Astrocyte of the cerebellum (primary cell): ENCODE measurements around the gene AKR7A3.
"Not testable (repeated sequence)": the region's sequence is repeated elsewhere in the genome, so short reads cannot be mapped to it uniquely, and the experiment has no call there.

ENCODE experiments used
- DNase-seq: peaks from one replicate; pipeline ENCODE4 v3.0.0-alpha.2; 2011; ENCODE audit warnings: low read depth
- H3K4me3 ChIP-seq: 2 replicates; pipeline ENCODE4 v1.5.1; 2011; ENCODE audit warnings: mild to moderate bottlenecking, low read depth, low read length, moderate library complexity
- CTCF ChIP-seq: IDR thresholded peaks from 2 replicates; pipeline ENCODE4 v1.5.1; 2012; ENCODE audit warnings: low read length, low read depth, moderate library complexity, mild to moderate bottlenecking; ENCODE audit errors: missing control alignments
- in situ Hi-C: cut with HindIII; loops from 2 replicates; pipeline ENCODE4 v1.10.0; 2017; ENCODE audit warnings: low sequenced_read_pairs

Gene AKR7A3

GRCh38 chr1:19260211-19261138 is 28.1 kb downstream of the AKR7A3 start:
- H3K4me3 ChIP-seq = no peak overlapping the region
- in situ Hi-C loops = no loop called here
- DNase-seq = peak; percentile 18
- no peak for TF ChIP-seq CTCF

GRCh38 chr1:19258353-19258752 is 30.2 kb downstream of the AKR7A3 start:
- DNase-seq = no peak
- no peak overlapping the region for H3K4me3 ChIP-seq
- in situ Hi-C loops = loop anchor here (5.0 kb wide), 1 partner anchor 96 kb away; no protein-coding TSS in a partner anchor
- no peak for TF ChIP-seq CTCF

DNA sequence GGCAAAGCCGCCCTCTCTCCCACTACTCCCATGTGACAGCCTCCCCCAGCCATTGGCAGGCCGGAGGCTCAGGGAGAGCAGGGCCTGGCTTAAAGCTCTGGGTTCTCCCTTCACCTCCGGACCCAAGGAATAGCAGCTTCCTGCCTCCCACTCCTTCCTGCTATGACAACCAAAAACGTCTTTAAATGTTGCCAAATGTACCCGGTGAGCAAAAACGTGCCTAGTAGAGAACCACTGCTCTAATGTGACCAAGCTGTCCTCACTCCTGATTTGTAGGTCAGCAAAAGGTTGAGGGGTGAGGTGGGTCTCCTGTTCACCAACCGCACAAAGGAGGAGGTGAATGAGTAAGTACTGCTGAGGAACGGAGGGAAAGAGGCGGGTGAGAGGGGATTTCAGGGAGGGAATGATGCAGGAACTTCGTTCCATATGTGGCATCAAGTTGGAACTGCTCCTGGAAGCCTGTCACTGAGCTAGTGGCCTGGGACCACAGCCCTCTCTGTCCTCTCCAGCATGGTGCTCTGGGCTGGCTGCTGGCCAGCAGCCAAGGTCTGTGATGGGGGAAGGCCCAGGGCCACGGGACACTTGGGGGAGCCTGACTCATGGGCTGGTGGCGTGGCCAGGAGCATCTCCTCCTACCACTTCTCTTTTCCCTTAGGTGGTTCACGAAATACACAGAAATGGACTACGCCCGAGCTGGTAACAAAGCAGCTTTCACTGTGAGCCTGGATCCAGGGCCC is 31.2 kb downstream of the AKR7A3 start:
- TF ChIP-seq CTCF = no peak
- in situ Hi-C loops = loop anchor here (5.0 kb wide), 1 partner anchor 95 kb away; no protein-coding TSS in a partner anchor

GRCh38 chr1:19256301-19256700 is 32.3 kb downstream of the AKR7A3 start:
- in situ Hi-C loops = loop anchor here (5.0 kb wide), 1 partner anchor 94 kb away; no protein-coding TSS in a partner anchor

More for the DNA sequence above, 31.2 kb downstream of the AKR7A3 start:
- DNase-seq = no peak
- H3K4me3 ChIP-seq = no peak overlapping the region

GRCh38 chr1:19255288-19255687 is 33.3 kb downstream of the AKR7A3 start:
- in situ Hi-C loops = loop anchor here (5.0 kb wide), 1 partner anchor 93 kb away; no protein-coding TSS in a partner anchor
- DNase-seq = no peak
- H3K4me3 ChIP-seq = no peak overlapping the region
- TF ChIP-seq CTCF = no peak

More at GRCh38 chr1:19256301-19256700, 32.3 kb downstream of the AKR7A3 start:
- not testable (repeated sequence) for H3K4me3 ChIP-seq, DNase-seq

DNA sequence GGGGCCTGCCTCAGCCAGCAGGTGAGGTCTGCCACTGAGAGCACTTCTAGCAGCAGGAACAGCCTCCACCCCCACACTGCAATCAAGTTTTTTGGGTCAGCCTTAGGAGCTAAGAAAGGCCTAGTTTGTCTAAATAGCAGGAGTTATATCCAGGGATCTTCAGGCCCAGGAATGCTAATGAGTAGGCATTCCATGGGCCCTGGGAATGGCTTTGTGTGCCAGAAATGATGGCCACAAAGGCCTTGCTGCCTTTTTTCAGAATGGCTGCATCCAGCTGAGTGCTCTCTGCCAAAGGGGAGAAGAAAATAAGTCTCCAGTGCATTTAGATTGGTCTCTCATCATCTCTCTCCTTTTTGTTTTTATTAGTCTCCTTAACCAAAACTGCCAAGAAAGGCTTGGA is 34.2 kb downstream of the AKR7A3 start:
- H3K4me3 ChIP-seq = no peak overlapping the region
- in situ Hi-C loops = no loop called here
- TF ChIP-seq CTCF = no peak
- no peak for DNase-seq
